ENCODE results near the gene SLC5A8. TPM values are rescaled to one million over a fixed set of nuclear protein-coding genes. Genes with fewer than 3 reads are reported as not detected.

Gene SLC5A8
- total RNA-seq, 2 experiments from 2014 or later = not detected

GRCh38 chr12:101216810-101217209 lies 6.8 kb upstream of the SLC5A8 start:
- Mint-ChIP-seq H3K4me1 (ENCODE audit: low read depth) (no peaks in the 10 kb centered on the region), H3K9me3 (peaks cover 12% of the 10 kb centered on the region), H3K36me3 (ENCODE audit: low read depth) (peaks cover 1% of the 10 kb centered on the region), H3K4me3 (no peak overlapping the region), H3K27me3 (ENCODE audit: low read depth) (peaks cover 20% of the 10 kb centered on the region), H3K27ac (no peak overlapping the region)
- intact Hi-C loops (cut with micrococcal nuclease) = no loop called here
- CTCF ChIA-PET = no interaction called here
- no peak for DNase-seq

- Mint-ChIP-seq H3K27me3 (ENCODE audit: low read depth) (peaks cover 29% of the 10 kb centered on the region), H3K9me3 (no peaks in the 10 kb centered on the region), H3K27ac (no peak overlapping the region), H3K4me1 (ENCODE audit: low read depth) (peaks cover 1% of the 10 kb centered on the region), H3K4me3 (no peak overlapping the region), H3K36me3 (ENCODE audit: low read depth) (no peaks in the 10 kb centered on the region)
- no peak for DNase-seq
- CTCF ChIA-PET = no interaction called here
- intact Hi-C loops (cut with micrococcal nuclease) = no loop called here
Observed at GRCh38 chr12:101207086-101207780, 2.8 kb downstream of the SLC5A8 start.

DNA sequence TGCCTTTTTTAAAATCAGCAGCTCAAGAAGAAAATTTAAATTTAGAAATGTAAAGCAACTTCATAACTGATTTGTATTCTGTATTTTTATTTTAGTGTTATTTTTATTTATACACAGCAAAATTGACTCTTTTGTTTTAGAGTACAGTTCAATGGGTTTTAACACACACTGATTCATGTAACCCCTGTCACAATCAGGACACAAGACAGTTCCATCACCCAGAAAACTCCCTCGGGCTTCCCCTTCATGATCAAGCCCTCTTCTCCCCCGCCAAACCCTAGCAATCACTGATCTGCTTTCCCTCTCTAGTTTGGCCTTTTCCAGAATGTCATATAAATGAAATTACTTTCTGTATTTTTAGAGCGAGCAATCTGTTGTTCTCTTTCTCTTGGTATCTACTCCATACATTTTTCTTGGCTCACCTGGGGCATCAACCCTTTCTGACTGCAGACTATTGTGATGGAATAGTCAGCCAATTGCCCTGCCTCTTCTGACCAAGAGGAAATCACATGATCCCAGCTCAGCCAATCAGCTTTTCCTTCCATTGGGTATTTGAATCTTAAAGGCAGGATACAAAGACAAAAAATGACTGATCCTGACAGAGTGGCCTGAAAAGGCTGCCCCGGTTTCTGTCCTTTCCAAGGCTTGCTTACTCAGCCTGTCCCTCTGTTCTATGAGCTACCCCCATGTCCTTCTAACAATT lies 5.3 kb downstream of the SLC5A8 start:
- H3K4me1 Mint-ChIP-seq (ENCODE audit: low read depth) = no peaks in the 10 kb centered on the region
- H3K27ac Mint-ChIP-seq = no peak overlapping the region
- DNase-seq = no peak
- H3K27me3 Mint-ChIP-seq (ENCODE audit: low read depth) = peaks cover 19% of the 10 kb centered on the region
- H3K4me3 Mint-ChIP-seq = no peak overlapping the region
- H3K36me3 Mint-ChIP-seq (ENCODE audit: low read depth) = no peaks in the 10 kb centered on the region
- intact Hi-C loops (cut with micrococcal nuclease) = no loop called here
- H3K9me3 Mint-ChIP-seq = no peaks in the 10 kb centered on the region
- CTCF ChIA-PET = interaction anchor here (0.7 kb wide), 1 partner anchor 1403 kb away, joined by 4 read pairs; no protein-coding TSS in a partner anchor

DNA sequence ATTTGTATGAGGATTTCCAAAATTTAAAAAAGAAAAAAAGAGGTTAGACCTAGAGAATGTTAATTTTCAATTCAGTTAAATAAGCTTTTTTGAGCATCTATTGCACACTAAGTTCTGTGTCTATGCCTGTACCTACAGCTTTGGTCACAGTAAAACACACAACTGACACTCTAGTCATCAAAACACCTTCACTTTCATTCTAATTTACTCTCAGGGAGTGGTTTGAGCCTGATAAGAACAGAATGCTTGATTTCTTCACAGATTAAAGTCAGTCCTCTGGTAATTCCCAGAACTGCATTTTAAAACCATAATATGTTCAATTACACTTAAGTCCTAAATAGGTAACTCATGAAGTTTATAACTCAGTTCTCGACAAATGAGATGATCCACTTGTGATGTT lies 9.2 kb downstream of the SLC5A8 start:
- Mint-ChIP-seq H3K27me3 (ENCODE audit: low read depth) (no peaks in the 10 kb centered on the region), H3K36me3 (ENCODE audit: low read depth) (no peaks in the 10 kb centered on the region), H3K4me3 (no peak overlapping the region), H3K27ac (no peak overlapping the region), H3K9me3 (no peaks in the 10 kb centered on the region), H3K4me1 (ENCODE audit: low read depth) (no peaks in the 10 kb centered on the region)
- CTCF ChIA-PET = no interaction called here
- DNase-seq = no peak
- intact Hi-C loops (cut with micrococcal nuclease) = no loop called here

DNA sequence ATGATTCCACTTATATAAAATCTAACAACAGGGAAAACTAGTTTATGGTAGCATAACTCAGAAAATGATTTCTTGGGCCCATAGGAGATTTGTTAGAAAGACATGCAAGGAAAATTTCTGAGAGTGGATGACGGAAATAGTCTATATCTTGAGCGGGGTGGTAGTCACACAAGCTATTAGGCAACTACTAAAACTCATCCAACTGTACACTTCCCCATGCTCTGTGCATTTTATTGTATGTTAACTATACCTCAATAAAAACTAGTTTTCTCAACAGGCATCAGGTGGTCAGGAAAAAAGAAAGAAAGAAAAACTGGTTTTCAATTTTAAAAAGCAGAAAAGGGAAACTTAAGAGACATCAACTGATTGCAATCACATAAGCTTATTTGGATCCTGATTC lies 9.9 kb downstream of the SLC5A8 start:
- CTCF ChIA-PET = interaction anchor here (0.6 kb wide), 1 partner anchor 1844 kb away, joined by 4 read pairs; no protein-coding TSS in a partner anchor
- Mint-ChIP-seq H3K27ac (no peak overlapping the region), H3K36me3 (ENCODE audit: low read depth) (no peaks in the 10 kb centered on the region)

GRCh38 chr12:101186291-101186690 lies 23.7 kb downstream of the SLC5A8 start:
- Mint-ChIP-seq H3K36me3 (ENCODE audit: low read depth) (no peaks in the 10 kb centered on the region), H3K4me3 (no peak overlapping the region), H3K4me1 (ENCODE audit: low read depth) (no peaks in the 10 kb centered on the region), H3K27ac (no peak overlapping the region), H3K27me3 (ENCODE audit: low read depth) (no peaks in the 10 kb centered on the region), H3K9me3 (no peaks in the 10 kb centered on the region)
- CTCF ChIA-PET = no interaction called here
- intact Hi-C loops (cut with micrococcal nuclease) = no loop called here
- DNase-seq = no peak

More for the DNA sequence above, 9.9 kb downstream of the SLC5A8 start:
- Mint-ChIP-seq H3K4me3 (no peak overlapping the region), H3K9me3 (no peaks in the 10 kb centered on the region), H3K27me3 (ENCODE audit: low read depth) (no peaks in the 10 kb centered on the region), H3K4me1 (ENCODE audit: low read depth) (no peaks in the 10 kb centered on the region)
- no peak for DNase-seq
- intact Hi-C loops (cut with micrococcal nuclease) = no loop called here

GRCh38 chr12:101181776-101182175 lies 28.3 kb downstream of the SLC5A8 start:
- Mint-ChIP-seq H3K4me1 (ENCODE audit: low read depth) (no peaks in the 10 kb centered on the region), H3K9me3 (no peaks in the 10 kb centered on the region), H3K27ac (no peak overlapping the region), H3K36me3 (ENCODE audit: low read depth) (no peaks in the 10 kb centered on the region), H3K27me3 (ENCODE audit: low read depth) (no peaks in the 10 kb centered on the region), H3K4me3 (no peak overlapping the region)
- DNase-seq = no peak
- CTCF ChIA-PET = no interaction called here
- intact Hi-C loops (cut with micrococcal nuclease) = no loop called here

DNA sequence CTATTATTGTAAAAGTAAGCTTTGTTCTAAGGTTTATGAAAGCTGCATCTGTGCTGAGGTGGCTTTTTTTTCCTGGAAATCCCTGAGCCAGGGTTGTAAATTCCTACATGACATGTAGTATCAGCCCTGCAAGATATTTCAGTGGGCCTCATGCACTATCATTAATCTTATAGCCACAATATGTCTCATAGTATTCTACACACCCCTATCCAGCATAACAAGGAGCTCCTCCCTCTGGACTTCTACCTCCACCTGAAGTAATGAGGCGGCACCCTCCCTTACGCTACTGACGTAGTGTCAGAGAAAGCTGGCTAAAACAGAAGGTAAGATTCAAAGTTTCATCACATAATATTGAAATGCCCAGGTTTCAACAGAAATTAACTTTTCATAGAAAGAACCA lies 35.5 kb downstream of the SLC5A8 start:
- Mint-ChIP-seq H3K9me3 (peaks cover 5% of the 10 kb centered on the region), H3K27ac (no peak overlapping the region), H3K4me1 (ENCODE audit: low read depth) (no peaks in the 10 kb centered on the region), H3K4me3 (no peak overlapping the region), H3K36me3 (ENCODE audit: low read depth) (no peaks in the 10 kb centered on the region), H3K27me3 (ENCODE audit: low read depth) (no peaks in the 10 kb centered on the region)
- intact Hi-C loops (cut with micrococcal nuclease) = no loop called here
- CTCF ChIA-PET = no interaction called here
- DNase-seq = no peak

DNA sequence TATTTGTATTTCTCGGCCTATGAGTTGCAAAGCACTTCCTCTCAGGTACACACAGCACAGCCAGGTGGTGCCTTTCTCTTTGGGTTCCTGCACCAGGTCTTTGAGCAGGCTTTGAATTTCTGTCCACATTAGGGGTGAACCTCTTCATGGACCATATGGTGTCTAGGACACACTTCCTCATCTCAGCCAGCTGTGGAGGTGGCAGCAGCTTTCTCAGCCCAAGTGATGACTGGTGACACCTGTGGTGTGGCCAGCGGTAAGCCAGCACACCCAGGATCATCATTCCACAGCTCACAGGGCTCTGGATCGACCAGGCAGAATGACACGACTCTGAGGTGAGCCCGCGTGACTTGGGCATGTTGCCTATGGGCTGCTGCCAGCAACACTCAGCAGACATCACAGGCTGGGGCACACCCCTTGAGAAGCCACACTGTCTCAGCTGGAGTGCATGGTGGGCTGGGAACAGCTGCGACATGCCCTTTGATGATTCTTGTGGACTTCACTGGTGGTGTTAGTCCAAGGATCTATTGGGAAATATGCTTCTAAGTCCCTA lies 36.8 kb downstream of the SLC5A8 start:
- H3K27ac Mint-ChIP-seq = no peak overlapping the region
- H3K9me3 Mint-ChIP-seq = peaks cover 5% of the 10 kb centered on the region
- no peaks in the 10 kb centered on the region for H3K36me3 Mint-ChIP-seq (ENCODE audit: low read depth)
- H3K4me1 Mint-ChIP-seq (ENCODE audit: low read depth) = no peaks in the 10 kb centered on the region
- intact Hi-C loops (cut with micrococcal nuclease) = no loop called here
- no peak overlapping the region for H3K4me3 Mint-ChIP-seq
- no peaks in the 10 kb centered on the region for H3K27me3 Mint-ChIP-seq (ENCODE audit: low read depth)
- DNase-seq = no peak
- CTCF ChIA-PET = no interaction called here

DNA sequence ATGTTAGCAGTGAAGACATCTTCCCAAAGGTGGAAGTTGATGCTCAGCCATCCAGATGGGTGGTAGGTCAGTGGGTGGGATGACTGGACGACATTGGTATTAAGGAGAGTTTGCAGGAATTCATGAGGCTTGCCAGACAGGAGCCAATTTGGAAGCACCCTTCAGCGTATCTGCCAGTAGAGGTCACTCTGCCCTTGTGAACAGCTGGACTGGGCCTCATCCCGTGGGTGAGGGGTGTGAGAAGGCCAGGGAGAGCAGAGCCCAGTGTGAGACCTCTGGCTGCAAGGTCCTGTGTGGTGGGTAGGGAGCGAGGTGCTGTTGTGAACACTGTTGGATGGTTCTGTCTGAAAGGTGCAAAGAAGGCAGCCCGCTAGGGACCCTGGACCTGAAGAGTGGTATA lies 37.7 kb downstream of the SLC5A8 start:
- intact Hi-C loops (cut with micrococcal nuclease) = no loop called here
- Mint-ChIP-seq H3K27me3 (ENCODE audit: low read depth) (no peaks in the 10 kb centered on the region), H3K27ac (no peak overlapping the region), H3K36me3 (ENCODE audit: low read depth) (no peaks in the 10 kb centered on the region), H3K4me1 (ENCODE audit: low read depth) (no peaks in the 10 kb centered on the region), H3K9me3 (peaks cover 5% of the 10 kb centered on the region), H3K4me3 (no peak overlapping the region)
- CTCF ChIA-PET = interaction anchor here (0.6 kb wide), 1 partner anchor 90 kb away, joined by 3 read pairs; no protein-coding TSS in a partner anchor
- no peak for DNase-seq

- Mint-ChIP-seq H3K9me3 (no peaks in the 10 kb centered on the region), H3K4me1 (ENCODE audit: low read depth) (no peaks in the 10 kb centered on the region), H3K4me3 (no peak overlapping the region), H3K36me3 (ENCODE audit: low read depth) (no peaks in the 10 kb centered on the region), H3K27ac (no peak overlapping the region), H3K27me3 (ENCODE audit: low read depth) (peaks cover 4% of the 10 kb centered on the region)
- no peak for DNase-seq
- intact Hi-C loops (cut with micrococcal nuclease) = no loop called here
- CTCF ChIA-PET = no interaction called here
Observed at GRCh38 chr12:101168001-101168400, 42.0 kb downstream of the SLC5A8 start.

DNA sequence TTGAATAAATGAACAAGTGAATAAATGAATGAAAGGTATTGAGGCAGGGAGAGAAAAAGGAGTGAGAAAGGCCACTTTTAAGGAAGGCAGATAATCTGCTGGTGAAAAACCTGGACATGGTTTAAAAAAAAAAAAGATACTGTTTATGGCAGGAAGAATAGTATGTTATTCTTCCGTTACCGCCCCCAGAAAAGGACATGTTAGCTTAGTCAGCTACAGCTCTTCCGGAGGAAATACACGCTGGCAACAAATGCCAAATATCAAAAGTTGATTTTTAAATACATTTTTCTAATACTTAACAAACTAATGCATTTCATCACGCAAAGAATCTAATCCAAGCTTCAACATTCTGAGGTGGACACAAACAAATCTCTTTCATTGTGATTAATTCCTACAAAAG lies 43.2 kb downstream of the SLC5A8 start:
- H3K4me3 Mint-ChIP-seq = no peak overlapping the region
- H3K9me3 Mint-ChIP-seq = peaks cover 2% of the 10 kb centered on the region
- H3K27ac Mint-ChIP-seq = no peak overlapping the region
- CTCF ChIA-PET = no interaction called here
- DNase-seq = no peak
- no peaks in the 10 kb centered on the region for H3K36me3 Mint-ChIP-seq (ENCODE audit: low read depth)
- no peaks in the 10 kb centered on the region for H3K4me1 Mint-ChIP-seq (ENCODE audit: low read depth)
- intact Hi-C loops (cut with micrococcal nuclease) = no loop called here
- peaks cover 4% of the 10 kb centered on the region for H3K27me3 Mint-ChIP-seq (ENCODE audit: low read depth)

- Mint-ChIP-seq H3K27me3 (ENCODE audit: low read depth) (peaks cover 4% of the 10 kb centered on the region), H3K9me3 (peaks cover 2% of the 10 kb centered on the region), H3K27ac (no peak overlapping the region), H3K4me1 (ENCODE audit: low read depth) (no peaks in the 10 kb centered on the region), H3K4me3 (no peak overlapping the region), H3K36me3 (ENCODE audit: low read depth) (no peaks in the 10 kb centered on the region)
- CTCF ChIA-PET = no interaction called here
- intact Hi-C loops (cut with micrococcal nuclease) = no loop called here
- DNase-seq = no peak
Observed at GRCh38 chr12:101165319-101165718, 44.7 kb downstream of the SLC5A8 start.
